DND-41 (cell line): ENCODE data around the gene ANKRD11.

Experiments used
- EZH2 ChIP-seq: IDR thresholded peaks from 3 replicates; pipeline ENCODE4 v1.6.1; 2012; ENCODE audit warnings: borderline replicate concordance, low read depth, mild to moderate bottlenecking, moderate library complexity, low read length, inconsistent platforms; ENCODE audit not compliant: severe bottlenecking
- TF ChIP-seq, protein P1 (sequence below): IDR thresholded peaks from 2 replicates; pipeline ENCODE4 v1.5.1; 2012; ENCODE audit warnings: borderline replicate concordance, low read length, moderate library complexity, mild to moderate bottlenecking; ENCODE audit not compliant: poor library complexity, severe bottlenecking; ENCODE audit errors: extremely low read depth

DNA sequence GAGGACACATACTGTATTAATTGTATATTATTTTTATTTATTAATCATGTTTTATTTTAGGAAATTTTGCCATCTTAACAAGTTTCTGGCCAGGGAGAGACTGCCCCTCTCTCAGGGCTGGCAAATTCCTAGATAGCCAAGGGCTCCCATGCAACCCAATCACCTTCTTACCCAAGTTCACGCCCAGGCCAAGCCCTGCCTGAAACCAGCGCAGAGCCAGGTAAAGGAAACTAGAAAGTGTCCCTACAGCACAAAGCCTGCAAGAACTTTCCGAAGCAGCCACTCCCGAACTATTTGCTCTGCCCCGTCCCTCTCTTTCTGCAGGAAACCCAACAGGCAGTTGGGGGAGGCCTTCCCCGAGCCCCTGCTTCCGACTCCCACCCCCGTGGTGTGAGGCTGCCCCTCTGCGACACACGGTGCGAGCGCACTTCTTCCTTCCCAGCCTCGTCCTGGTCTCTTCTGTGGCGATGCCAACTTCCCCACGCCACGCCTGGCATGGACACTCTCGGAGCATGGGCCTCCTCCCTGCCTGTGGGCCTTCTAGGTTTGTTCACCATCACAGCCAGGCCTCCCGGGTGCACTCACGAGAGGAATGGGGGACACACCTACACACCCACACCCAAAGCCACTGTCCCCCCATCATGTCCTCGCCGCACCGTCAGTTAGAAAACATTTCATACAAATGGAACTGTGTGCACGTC is 172.5 kb downstream of the ANKRD11 start:
- TF ChIP-seq, protein P1, sequence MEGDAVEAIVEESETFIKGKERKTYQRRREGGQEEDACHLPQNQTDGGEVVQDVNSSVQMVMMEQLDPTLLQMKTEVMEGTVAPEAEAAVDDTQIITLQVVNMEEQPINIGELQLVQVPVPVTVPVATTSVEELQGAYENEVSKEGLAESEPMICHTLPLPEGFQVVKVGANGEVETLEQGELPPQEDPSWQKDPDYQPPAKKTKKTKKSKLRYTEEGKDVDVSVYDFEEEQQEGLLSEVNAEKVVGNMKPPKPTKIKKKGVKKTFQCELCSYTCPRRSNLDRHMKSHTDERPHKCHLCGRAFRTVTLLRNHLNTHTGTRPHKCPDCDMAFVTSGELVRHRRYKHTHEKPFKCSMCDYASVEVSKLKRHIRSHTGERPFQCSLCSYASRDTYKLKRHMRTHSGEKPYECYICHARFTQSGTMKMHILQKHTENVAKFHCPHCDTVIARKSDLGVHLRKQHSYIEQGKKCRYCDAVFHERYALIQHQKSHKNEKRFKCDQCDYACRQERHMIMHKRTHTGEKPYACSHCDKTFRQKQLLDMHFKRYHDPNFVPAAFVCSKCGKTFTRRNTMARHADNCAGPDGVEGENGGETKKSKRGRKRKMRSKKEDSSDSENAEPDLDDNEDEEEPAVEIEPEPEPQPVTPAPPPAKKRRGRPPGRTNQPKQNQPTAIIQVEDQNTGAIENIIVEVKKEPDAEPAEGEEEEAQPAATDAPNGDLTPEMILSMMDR, result no peak
- TF ChIP-seq EZH2, result no peak
